Non-pigmented ciliary epithelial cell (primary cell): ENCODE results near the gene CENPF.
"Not testable (repeated sequence)": the region's sequence is repeated elsewhere in the genome, so short reads cannot be mapped to it uniquely, and the experiment has no call there.

Source experiments
- DNase-seq: peaks from one replicate; pipeline ENCODE4 v3.0.0-alpha.2; 2010; ENCODE audit warnings: low read depth

The CENPF gene

DNA sequence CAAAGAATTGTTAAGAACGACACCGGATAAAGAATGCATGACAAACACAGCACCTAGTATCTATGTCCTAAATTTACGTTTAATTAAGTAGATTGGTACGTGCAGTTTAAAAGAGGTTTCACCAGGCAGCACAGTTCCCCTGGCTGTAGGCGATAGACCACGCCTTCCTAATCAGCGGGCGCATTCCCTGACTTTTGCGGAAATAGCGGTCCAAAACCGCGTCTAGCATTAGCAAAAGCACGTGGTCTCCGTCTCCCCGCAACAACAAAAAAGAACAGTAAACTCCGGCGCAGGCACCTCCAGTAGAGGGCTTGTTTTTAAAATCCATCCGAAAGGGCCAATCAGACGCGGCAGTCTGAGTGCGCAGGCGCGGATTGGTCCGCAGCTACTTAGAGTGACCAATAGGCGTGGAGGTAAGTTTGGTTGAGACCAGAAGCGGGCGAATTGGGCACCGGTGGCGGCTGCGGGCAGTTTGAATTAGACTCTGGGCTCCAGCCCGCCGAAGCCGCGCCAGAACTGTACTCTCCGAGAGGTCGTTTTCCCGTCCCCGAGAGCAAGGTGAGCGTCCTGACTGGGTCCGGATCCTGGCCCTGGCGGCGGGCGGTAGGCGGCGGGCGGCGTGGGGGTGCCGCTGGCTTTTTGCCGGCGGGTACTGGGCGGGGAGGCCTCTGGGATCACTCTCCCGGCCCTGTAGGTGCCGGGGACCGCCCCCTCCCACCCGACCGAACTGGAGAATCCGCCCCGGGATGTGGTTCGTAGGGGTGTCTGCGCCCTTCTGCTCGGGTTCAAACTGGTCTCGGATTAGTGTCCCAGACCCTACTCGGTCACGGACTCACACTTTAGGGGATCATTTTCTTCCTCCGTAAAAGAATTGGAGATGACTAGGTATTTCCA lies at the start of gene CENPF:
TSS of gene CENPF (plus strand) at position 432 of the 894 bp plus-strand sequence. CDS start 10,560 bp downstream, outside the sequence.
- DNase-seq = peak; percentile 96

GRCh38 chr1:214557952-214558735 lies 44.9 kb upstream of the CENPF start:
- peak; percentile 83 for DNase-seq

- no peak for DNase-seq
Observed at GRCh38 chr1:214563881-214564280, 39.1 kb upstream of the CENPF start.

DNA sequence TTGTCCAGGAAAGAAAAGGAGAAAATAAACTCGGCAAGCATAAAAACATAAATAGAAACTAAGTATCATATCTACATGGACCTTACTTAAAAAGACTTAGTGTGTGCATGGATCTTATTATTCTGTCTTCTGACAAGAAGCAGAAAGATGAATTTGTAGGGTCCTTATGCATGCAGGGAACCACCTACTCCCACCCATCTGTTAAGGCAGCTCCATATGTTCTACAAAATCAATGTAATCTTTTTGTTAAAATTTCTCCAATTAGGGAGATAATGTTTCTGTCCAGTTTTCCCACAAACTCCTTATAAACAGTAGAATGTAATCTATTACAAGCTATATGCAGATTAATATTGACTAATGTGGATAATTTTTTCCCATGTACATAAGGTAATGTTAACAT lies 37.7 kb upstream of the CENPF start:
- no peak for DNase-seq

DNA sequence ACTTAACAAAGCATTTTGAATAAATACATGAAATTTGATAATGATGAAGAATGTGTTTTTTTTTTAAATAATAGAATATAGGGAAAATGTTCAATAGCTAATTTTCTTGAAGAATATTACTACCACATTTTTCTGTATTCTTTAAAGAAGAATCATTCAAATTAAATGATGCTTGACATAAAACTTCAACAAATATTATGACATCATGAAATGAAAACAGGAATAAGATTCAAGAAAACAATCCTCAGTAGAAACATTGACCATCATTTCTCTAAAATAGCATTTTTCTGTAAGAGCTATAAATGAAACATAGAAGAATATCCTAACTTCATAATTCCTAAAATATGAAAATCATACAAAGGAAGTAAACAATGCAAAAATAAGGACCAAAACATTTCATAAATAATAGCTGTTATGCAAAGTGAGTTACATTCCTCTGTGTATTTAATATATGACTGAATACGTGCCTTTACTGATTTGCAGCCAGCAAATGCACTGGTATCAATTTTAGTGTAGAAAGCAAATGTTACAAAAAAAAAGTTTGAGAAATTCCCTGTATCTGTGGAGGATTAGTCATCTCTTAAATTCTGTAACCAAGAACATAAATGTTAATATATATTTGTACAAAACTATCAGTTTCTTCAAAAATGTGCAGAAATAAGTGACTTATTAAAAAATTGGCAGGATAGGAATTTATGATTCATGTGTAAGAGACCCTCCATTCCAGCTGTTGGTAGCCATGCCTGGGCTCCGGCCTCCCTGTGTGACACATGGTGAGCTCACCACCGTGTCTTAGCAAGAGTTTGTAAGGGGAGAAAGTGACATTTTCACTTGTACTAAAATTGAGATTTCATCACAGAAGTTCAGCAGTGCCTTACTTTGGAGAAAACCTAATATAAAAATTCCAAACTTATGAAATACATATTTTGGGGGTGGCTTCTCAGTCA lies 36.6 kb upstream of the CENPF start:
- peak; percentile 60 for DNase-seq

- no peak for DNase-seq
Observed at GRCh38 chr1:214567481-214567980, 35.5 kb upstream of the CENPF start.

GRCh38 chr1:214568328-214568727 lies 34.7 kb upstream of the CENPF start:
- DNase-seq = no peak

DNA sequence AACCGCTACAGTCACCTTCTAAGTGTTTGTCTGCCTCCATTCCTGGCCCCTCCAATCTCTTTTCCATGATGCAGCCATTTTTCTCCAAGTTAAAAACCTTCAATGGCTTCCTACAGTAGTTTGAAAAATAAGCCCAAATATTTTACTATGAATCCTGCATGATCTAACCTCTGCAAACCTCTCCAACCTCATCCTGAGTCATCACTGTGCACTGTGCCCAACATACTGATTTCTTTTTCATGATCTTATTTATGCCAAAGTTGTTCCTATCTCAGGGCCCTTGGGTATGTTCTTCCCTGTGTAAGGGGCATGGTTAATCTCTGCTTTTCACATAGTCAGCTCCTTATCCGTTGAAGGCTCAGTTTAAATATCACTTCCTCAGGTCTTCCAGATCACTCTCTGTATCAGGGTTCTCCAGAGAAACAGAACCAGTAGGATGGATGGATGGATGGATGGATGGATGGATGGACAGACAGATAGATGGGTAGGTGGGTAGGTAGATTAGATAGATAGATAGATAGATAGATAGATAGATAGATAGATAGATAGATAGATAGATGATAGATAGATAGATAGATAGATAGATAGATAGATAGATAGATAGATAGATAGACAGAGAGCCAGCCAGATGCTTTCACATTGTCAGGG lies 33.5 kb upstream of the CENPF start:
- no peak for DNase-seq

- no peak for DNase-seq
Observed at GRCh38 chr1:214570442-214570841, 32.6 kb upstream of the CENPF start.

DNA sequence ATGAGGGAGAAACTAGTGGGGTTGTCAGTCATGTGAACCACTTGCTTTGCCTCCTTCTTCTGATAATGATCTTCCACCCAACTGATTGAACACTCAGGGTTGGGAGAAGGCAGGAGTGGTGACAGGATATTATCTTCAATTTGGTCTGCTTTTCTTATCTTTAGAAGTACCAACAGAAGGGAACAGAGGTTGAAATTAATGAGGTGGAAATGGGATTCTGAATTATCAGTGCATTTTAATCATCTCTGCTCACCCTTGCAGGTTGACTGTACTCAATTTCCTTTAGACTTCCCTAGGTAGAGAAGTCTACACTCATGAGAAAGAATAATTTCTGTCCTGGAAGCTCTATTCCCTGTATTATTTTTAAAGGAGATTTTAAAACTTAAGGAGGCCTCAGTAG lies 31.7 kb upstream of the CENPF start:
- no peak for DNase-seq

DNA sequence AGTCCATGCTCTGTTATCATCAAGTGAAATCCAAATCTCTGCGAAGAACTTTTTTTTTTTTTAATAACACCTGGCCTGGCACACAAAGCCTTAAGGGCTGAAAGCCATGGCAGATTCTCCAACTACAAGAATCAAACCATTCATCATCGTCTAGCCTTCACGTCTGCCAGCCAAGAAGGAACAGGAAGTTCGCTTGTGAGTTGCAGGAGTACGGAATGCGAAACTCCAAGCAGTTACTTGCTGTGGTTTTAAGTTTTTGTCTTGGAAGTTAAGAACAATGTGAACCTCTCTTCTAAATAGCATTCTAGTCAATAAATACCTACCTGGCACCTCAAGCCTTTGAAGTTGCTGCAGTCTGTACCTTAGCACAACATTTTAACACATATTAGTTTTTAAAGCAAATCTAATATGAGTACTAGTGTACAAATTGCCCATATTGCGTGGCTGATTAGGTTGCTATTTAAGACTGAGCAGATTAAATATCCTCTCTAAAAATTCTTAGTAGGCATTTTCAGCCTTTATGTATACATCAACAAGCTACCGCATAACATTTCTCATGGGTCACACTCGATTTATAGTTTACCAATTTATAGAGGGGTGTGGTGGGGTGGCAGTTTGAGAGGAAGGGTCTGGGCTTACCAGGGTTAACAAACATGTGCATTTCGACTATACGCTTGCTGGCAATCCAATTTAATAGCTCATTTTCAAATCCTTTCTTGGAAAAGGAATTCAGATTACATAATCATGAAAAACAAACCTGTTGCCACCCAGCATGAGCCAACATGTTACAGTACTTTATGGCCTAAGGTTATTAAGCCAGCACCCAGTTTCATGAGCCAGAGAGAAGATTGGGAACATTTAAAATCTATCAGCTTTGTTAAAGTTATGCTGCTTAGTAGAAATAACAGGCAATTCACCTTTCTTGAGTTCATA lies 29.3 kb upstream of the CENPF start:
- no peak for DNase-seq

GRCh38 chr1:214574598-214575411 lies 28.2 kb upstream of the CENPF start:
- DNase-seq = no peak

DNA sequence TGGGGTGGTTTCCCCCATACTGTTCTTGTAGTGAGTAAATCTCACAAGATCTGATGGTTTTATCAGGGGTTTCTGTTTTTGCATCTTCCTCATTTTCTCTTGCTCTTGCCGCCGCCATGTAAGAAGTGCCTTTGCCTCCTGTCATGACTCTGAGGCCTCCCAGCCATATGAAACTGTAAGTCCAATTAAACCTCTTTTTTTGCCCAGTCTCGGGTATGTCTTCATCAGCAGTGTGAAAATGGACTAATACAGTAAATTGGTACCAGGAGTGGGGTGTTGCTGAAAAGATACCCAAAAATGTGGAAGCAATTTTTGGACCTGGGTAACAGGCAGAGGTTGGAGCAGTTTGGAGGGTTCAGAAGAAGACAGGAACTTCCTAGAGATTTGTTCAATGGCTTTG lies 26.9 kb upstream of the CENPF start:
- DNase-seq = not testable (repeated sequence)

DNA sequence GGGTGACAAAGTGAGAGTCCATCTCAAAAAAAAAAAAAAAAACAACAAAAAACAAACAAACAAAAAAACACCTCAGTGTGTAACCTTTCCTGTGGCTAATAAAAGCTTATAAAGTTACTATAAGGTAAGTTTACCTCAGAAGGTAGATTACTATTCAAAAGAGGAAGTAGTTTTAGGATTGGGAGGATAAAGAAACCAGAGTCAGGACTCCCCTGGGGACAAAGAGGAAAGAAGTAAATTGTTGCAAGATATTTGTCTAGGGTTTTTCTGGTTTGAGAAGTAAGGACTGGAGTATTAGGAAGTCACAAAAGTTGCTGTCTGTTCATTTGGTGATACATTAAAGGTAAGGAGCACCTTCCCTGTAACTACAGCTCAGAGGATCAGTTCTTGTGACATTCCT lies 23.8 kb upstream of the CENPF start:
- no peak for DNase-seq

DNA sequence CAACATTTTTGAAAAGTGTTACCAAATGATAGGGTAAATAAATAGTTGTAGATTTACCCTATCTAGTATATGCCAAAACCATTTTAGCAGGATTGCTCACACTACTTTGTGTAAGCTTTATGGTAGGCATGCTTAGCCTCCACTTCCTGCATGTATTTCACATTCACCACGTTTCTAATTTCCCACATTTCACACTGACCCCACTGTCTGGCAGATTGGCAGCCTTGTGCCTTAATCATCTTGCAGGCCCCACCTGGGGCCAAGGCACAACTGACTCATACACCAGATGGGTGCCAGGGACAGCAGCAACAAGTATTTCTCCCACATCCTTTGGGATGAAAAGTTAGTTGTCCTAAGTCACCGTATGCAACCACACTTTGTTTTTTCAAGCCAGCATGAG lies 21.2 kb upstream of the CENPF start:
- peak; percentile 48 for DNase-seq

DNA sequence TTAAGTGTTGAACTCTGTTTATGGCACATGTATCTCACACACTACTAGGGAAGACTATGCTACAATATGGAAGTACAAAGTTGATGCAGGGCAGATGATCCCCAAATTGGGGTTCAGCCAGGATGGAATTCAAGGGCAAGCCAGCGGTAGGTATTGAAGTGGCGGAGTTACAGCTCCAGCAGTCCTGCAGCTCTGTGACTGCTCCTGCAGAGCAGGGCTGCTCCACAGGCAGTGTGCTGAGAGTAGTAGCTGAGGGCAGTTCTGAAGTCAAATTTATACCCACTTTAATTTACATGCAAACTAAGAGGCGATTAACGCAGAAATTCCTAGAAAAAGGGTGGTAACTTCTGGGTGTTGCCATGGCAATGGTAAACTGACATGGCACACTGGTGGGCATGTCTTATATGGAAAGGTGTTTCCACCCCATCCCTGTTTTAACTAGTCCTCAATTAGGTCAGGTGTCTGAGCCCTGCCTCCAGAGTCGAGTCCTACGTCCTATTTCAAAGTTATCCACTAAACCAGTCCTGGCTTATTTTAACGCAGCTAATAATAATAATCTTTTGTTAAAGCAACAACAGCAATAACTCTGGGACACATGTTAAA lies 20.6 kb upstream of the CENPF start:
- DNase-seq = no peak

DNA sequence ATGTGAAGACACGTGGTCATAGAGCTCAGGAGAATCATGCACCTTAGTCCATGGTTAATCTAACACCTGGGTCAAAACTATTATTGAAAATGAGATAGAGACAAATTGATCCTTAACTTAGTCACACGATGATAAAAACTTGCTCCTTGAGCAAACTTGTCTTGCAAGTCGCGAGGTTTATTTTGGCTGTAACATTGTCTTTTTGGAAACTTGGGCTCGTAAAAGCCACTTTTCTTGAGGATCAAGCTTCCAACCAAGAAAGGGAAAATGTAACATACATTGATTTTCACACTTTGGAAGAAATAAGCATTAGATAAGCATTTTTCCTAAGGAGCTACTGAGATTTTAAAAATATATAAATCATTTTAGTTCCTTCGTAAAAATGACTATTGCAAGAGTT lies 19.9 kb upstream of the CENPF start:
- no peak for DNase-seq

- no peak for DNase-seq
Observed at GRCh38 chr1:214583824-214584554, 19.0 kb upstream of the CENPF start.
